Aorta (tissue), 5 donors: ENCODE results near the gene KASH5. TPM values are rescaled to one million over a fixed set of nuclear protein-coding genes. Genes with fewer than 3 reads are reported as not detected.

ENCODE experiments used
- ATAC-seq: fragments of 200-7000 bp; cut with Tn5 transposase; one replicate; pipeline ENCODE4 v1.9.1; 2022; ENCODE audit warnings: moderate library complexity; ENCODE audit not compliant: low FRiP score
- DNase-seq, 2 donors: peaks; one replicate each; pipeline ENCODE4 v3.0.0-alpha.2; 2020
- H3K27ac ChIP-seq, 2 donors: one replicate each; pipeline ENCODE4 v1.5.1; 2013; ENCODE audit warnings: low read length in 2 of 2, mild to moderate bottlenecking in 2 of 2, moderate library complexity in 2 of 2, control low read depth in 1 of 2, inconsistent platforms in 1 of 2, low read depth in 1 of 2
- H3K27me3 ChIP-seq, 2 donors: one replicate each; pipeline ENCODE4 v1.6.1; 2013; ENCODE audit warnings: control low read depth in 1 of 2, low read length in 1 of 2, mild to moderate bottlenecking in 1 of 2, moderate library complexity in 1 of 2; ENCODE audit not compliant: insufficient read depth in 2 of 2, control insufficient read depth in 1 of 2
- H3K36me3 ChIP-seq, 2 donors: one replicate each; pipeline ENCODE4 v1.6.1; 2013; ENCODE audit warnings: control low read depth in 1 of 2, low read length in 1 of 2, mild to moderate bottlenecking in 1 of 2; ENCODE audit not compliant: insufficient read depth in 2 of 2, control insufficient read depth in 1 of 2
- H3K4me1 ChIP-seq, 2 donors: one replicate each; pipeline ENCODE4 v1.6.1; 2013; ENCODE audit warnings: low read length in 2 of 2, control low read depth in 1 of 2, mild to moderate bottlenecking in 1 of 2, moderate library complexity in 1 of 2; ENCODE audit not compliant: insufficient read depth in 2 of 2, control insufficient read depth in 1 of 2
- H3K4me3 ChIP-seq, 2 donors: one replicate each; pipeline ENCODE4 v1.5.1; 2013; ENCODE audit warnings: low read length in 2 of 2, control low read depth in 1 of 2, mild to moderate bottlenecking in 1 of 2
- H3K9me3 ChIP-seq: one replicate; pipeline ENCODE4 v1.6.1; 2013; ENCODE audit warnings: mild to moderate bottlenecking, low read length; ENCODE audit not compliant: control insufficient read depth
- WGBS, 2 donors: extraction: QIAGEN DNeasy Blood & Tissue Kit; methylation state at CpG; one replicate each; pipeline ENCODE4 v1.1.7; 2013; 5-methylcytosine and 5-hydroxymethylcytosine counted together
- intact Hi-C, 2 donors: fragments of 100-400 bp; cut with DNase I; formaldehyde crosslinking; loops; one replicate each; pipeline versions ENCODE4 v1.14.2 to v1.15.0; 2022
- polyA plus RNA-seq, 2 donors: library from polyadenylated mRNA; stranded (reverse); fragments of 200-250 nt; gene quantifications; one replicate each; pipeline ENCODE4 v1.2.3, GENCODE V29; 2013
- total RNA-seq, 2 donors: library from RNA; stranded (reverse); fragmentation: NEBNext Ultra II Directional; extraction: Animal tissue kit (Norgen Biotek cat#: 25700); gene quantifications; one replicate each; pipeline ENCODE4 v1.2.1, GENCODE V29; 2021
- donor health status: healthy with polysubstance abuse.
- donor health status: Bipolar disorder and iron deficiency.
- donor health status: DM: no; HTN: no; CAD: no.
- donor health status: DM: no; HTN: no; CAD: no.
- donor health status: DM: yes; HTN: yes; CAD: no.

The KASH5 gene
- total and polyA plus RNA-seq, 4 donors, result not detected

DNA sequence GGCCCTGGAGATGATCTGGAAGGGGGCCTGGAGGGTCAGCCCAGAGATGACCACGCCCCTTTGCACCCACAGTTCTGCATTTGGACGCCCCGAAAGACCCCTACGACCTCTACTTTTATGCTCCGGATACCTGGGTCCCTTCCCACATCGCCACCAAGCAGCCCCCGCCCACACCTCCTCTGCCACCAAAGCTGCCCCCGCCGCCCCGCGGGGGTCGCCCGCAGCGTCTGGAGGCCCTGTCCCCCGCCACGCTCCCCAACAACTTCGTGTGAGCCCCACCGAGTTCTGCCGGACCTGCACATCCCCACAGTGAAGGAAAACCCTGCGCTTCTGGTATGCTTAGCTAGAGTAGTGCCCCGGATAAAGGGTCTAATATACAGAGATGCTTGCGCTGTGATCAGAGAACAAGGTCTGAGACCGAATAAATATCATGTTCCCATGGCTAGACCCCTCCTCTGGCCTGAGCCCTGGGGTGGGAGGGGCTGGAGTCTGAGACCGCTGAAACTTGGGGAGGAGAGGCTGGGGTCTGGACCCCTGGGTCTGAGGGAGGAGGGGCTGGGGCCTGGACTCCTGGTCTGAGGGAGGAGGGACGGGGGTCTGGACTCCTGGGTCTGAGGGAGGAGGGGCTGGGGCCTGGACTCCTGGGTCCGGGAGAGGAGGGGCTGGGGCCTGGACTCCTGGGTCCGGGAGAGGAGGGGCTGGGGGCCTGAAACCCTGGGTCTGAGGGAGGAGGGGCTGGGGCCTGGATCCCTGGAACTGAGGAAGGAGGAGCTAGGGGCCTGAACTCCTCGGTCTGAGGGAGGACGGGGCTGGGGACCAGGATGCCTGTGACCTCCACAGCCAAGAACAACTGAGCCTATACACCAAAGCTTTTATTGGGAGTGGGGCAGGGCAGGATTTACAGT, 40.8 kb downstream of the KASH5 start:
- 9 to 10% methylated on average over 25 to 29 of the region's 29 CpGs for WGBS, 2 donors
- H3K4me3 ChIP-seq, result no peak overlapping the region
- H3K4me1 ChIP-seq, result no peaks in the 10 kb centered on the region
- no peaks in the 10 kb centered on the region for H3K9me3 ChIP-seq
- intact Hi-C loops, result no loop called here
- peaks cover 0 to 5% of the 10 kb centered on the region in 2 donors for H3K27me3 ChIP-seq
- no peaks in the 10 kb centered on the region for H3K36me3 ChIP-seq
- DNase-seq, result no peak
- ATAC-seq, result no peak
- no peak overlapping the region for H3K27ac ChIP-seq

- Histone ChIP-seq H3K4me1 (no peaks in the 10 kb centered on the region), H3K9me3 (no peaks in the 10 kb centered on the region), H3K27ac (no peak overlapping the region), H3K4me3 (no peak overlapping the region), H3K36me3 (no peaks in the 10 kb centered on the region), H3K27me3 (peaks cover 0 to 3% of the 10 kb centered on the region in 2 donors)
- intact Hi-C loops, result no loop called here
- WGBS, 2 donors, result 76 to 77% methylated on average over 9 of the region's 9 CpGs
- DNase-seq (no peak), ATAC-seq (no peak)
Observed at GRCh38 chr19:49430172-49430677, 42.2 kb downstream of the KASH5 start.

GRCh38 chr19:49430678-49431329, 42.8 kb downstream of the KASH5 start:
- WGBS, 2 donors, result 64 to 71% methylated on average over 28 of the region's 28 CpGs
- H3K4me1 ChIP-seq, result no peaks in the 10 kb centered on the region
- peaks cover 0 to 3% of the 10 kb centered on the region in 2 donors for H3K27me3 ChIP-seq
- no peak overlapping the region for H3K4me3 ChIP-seq
- H3K9me3 ChIP-seq, result no peaks in the 10 kb centered on the region
- intact Hi-C loops, result no loop called here
- ATAC-seq (no peak), DNase-seq (no peak)
- no peak overlapping the region for H3K27ac ChIP-seq
- H3K36me3 ChIP-seq, result no peaks in the 10 kb centered on the region

GRCh38 chr19:49431330-49431749, 43.3 kb downstream of the KASH5 start:
- Histone ChIP-seq H3K4me3 (no peak overlapping the region), H3K27ac (no peak overlapping the region), H3K9me3 (no peaks in the 10 kb centered on the region), H3K27me3 (no peaks in the 10 kb centered on the region), H3K4me1 (no peaks in the 10 kb centered on the region), H3K36me3 (no peaks in the 10 kb centered on the region)
- intact Hi-C loops, result no loop called here
- 48 to 61% methylated on average over 29 of the region's 29 CpGs for WGBS, 2 donors
- no peak for DNase-seq
- no peak for ATAC-seq

GRCh38 chr19:49432141-49433073, 44.4 kb downstream of the KASH5 start:
- intact Hi-C loops, result no loop called here
- WGBS, 2 donors, result 6 to 7% methylated on average over 62 to 63 of the region's 63 CpGs
- Histone ChIP-seq H3K4me1 (no peaks in the 10 kb centered on the region), H3K27me3 (no peaks in the 10 kb centered on the region), H3K36me3 (no peaks in the 10 kb centered on the region), H3K9me3 (no peaks in the 10 kb centered on the region), H3K27ac (no peak overlapping the region), H3K4me3 (no peak overlapping the region)
- DNase-seq, result no peak
- no peak for ATAC-seq

- no peak for DNase-seq
- WGBS, 2 donors, result 12 to 15% methylated on average over 29 to 31 of the region's 31 CpGs
- no peaks in the 10 kb centered on the region for H3K27me3 ChIP-seq
- no peak overlapping the region for H3K27ac ChIP-seq
- intact Hi-C loops, result no loop called here
- H3K4me1 ChIP-seq, result no peaks in the 10 kb centered on the region
- H3K4me3 ChIP-seq, result no peak overlapping the region
- H3K36me3 ChIP-seq, result no peaks in the 10 kb centered on the region
- H3K9me3 ChIP-seq, result no peaks in the 10 kb centered on the region
- no peak for ATAC-seq
Observed at GRCh38 chr19:49433240-49433901, 45.3 kb downstream of the KASH5 start.

DNA sequence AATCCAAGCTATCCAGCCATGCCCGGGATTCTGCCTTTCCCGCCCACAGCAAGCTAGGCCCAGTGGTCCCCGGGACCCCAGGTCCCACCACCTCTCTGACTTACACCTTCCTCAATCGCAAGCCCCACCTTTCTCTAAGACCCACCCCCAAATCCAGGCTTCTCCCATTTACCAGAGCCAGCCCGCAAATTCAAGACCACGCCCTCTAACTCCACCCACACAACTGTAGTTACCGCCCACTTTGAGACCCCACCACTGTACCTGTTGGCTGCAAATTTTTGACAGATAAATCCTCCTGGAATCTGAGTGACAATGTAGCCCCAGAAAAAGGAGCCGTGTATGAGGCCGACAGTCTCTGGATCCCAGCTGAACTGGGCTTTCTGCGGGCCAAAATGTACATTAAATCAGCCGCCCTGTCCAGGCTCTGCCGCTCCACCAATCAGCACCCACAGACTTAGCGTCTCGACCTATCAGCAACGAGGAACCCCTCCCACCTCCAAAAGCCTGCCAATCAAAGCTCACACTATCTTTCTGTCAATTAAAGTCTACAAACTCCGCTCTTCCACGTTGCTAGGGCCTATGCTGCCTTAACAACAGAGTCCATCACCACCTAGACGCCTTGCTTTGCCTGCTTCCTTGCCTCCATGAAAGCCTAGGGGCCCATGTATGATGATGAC, 47.0 kb downstream of the KASH5 start:
- Histone ChIP-seq H3K27ac (no peak overlapping the region), H3K4me1 (no peaks in the 10 kb centered on the region), H3K27me3 (no peaks in the 10 kb centered on the region), H3K9me3 (no peaks in the 10 kb centered on the region), H3K36me3 (no peaks in the 10 kb centered on the region), H3K4me3 (no peak overlapping the region)
- ATAC-seq (no peak), DNase-seq (no peak)
- intact Hi-C loops, result no loop called here
- WGBS, 2 donors, result 89 to 92% methylated on average over 18 of the region's 18 CpGs
